Fibroblast of the conjunctiva (primary cell): ENCODE data around the gene AGMO.
"Not testable (repeated sequence)": the region's sequence is repeated elsewhere in the genome, so short reads cannot be mapped to it uniquely, and the experiment has no call there.

Experiments
- DNase-seq: peaks from one replicate; pipeline ENCODE4 v3.0.0-alpha.2; 2010; ENCODE audit warnings: low read depth

The AGMO gene

GRCh38 chr7:15559416-15559928 is 2.3 kb downstream of the AGMO start:
- no peak for DNase-seq

- DNase-seq, result no peak
Observed at GRCh38 chr7:15558756-15559155, 3.1 kb downstream of the AGMO start.

GRCh38 chr7:15557686-15558085 is 4.1 kb downstream of the AGMO start:
- no peak for DNase-seq

GRCh38 chr7:15557186-15557585 is 4.6 kb downstream of the AGMO start:
- no peak for DNase-seq

DNA sequence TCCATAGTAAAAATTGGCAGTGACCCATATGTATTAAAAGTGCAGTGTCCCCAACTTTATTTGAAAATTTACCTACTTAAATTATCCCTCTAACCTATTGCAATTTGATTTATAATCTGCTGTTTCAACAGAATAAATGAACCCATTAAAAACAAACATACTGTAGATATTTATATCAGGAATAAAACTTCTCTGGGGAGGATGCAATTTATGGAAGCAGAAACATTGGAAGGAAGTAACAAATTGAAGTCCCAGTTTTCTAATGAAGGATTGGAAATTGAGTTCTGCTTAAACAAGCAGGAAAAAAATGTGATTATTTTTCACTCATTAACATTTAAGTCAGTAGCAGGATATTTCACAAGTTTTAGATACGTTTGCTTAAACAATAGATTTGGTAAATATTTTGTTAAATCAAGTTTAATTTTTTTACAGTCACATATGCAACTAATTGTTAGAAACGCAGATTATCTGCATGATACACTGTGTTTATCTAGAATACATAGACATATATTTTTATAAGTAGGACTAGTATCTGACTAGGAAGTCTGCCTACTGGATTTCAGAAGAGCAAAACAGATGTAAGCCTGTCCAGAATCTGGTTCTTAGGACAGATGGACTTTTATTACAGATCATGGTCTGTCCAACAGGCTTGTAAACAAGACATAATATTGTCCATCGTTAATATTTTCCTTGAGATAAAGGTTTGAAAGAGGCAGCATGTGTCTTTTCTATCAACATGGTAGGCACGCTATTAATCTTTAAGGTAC is 5.3 kb downstream of the AGMO start:
- DNase-seq, result no peak

GRCh38 chr7:15555381-15555859 is 6.4 kb downstream of the AGMO start:
- no peak for DNase-seq

DNA sequence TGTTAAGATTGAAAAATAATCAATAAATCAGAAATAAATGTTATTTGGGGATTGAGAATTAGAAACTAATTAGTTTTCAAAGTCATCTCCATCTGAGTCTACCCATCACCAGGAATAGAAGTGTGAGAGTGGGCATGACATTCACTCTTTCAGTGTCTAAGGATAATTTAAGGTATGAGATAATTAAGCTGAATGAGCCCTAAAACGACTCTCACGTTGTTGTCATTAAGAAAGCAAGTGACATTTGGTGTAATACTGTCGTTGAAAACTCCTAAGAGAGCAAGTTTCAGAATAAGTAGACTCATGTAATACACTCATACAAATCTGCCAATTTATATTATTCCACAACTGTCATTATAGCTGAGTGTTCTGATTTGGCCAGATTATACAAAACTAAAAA is 7.1 kb downstream of the AGMO start:
- DNase-seq, result no peak

DNA sequence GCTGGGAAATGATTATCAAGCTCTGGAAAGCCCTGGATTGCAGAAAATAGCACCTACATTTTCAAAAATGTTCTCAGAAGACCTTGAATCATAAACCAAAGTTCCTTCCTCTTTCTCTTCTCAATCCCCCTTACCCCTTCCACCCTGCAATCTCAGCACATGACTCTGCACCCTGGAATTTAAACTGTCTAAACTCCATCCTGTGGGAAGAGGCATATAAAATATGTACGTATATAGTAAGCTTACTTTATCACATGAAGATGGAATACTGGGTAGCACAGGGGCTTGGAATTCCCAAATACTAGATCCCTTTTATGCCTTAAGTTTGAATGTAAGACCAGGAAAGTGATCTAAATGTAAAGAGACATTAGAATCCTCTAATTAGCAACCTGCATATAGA is 7.7 kb downstream of the AGMO start:
- no peak for DNase-seq

- not testable (repeated sequence) for DNase-seq
Observed at GRCh38 chr7:15547320-15547719, 14.5 kb downstream of the AGMO start.

GRCh38 chr7:15546272-15546792 is 15.5 kb downstream of the AGMO start:
- DNase-seq, result no peak

GRCh38 chr7:15544050-15544449 is 17.8 kb downstream of the AGMO start:
- DNase-seq, result no peak

GRCh38 chr7:15543256-15543655 is 18.6 kb downstream of the AGMO start:
- DNase-seq, result no peak

GRCh38 chr7:15527648-15528047 is 34.2 kb downstream of the AGMO start:
- no peak for DNase-seq

DNA sequence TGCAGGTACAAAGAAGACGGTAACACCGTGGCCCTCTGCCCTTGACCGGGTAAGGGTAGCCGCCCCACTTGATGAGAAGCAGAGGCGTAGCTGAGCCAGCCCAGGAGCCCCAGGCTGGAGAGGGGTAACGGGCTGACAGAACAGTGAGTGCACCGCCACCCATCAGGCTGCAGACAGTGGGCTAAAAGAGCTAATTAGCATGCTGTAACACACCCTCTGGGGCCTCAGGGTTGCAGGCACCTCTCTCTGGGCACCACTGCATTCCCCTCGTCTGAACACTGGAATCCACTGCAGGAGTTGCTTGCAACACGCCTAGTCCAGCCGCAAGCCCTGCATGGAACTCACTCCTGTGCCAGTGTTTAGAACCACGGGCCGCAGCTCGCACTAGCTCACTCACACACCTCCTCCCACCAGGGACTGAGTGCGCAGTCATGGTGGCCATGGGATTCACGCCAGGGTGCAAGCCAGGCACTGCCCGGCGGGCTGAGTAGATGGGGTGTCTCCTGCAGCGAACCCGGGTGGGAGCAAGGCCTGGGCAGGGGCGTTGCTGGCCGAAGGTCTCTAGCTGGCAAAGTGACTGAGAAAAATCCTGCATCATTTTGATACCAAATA is 36.1 kb downstream of the AGMO start:
- no peak for DNase-seq

GRCh38 chr7:15524077-15524476 is 37.7 kb downstream of the AGMO start:
- DNase-seq, result no peak

- not testable (repeated sequence) for DNase-seq
Observed at GRCh38 chr7:15517865-15518264, 44.0 kb downstream of the AGMO start.

- no peak for DNase-seq
Observed at GRCh38 chr7:15515252-15515651, 46.6 kb downstream of the AGMO start.

DNA sequence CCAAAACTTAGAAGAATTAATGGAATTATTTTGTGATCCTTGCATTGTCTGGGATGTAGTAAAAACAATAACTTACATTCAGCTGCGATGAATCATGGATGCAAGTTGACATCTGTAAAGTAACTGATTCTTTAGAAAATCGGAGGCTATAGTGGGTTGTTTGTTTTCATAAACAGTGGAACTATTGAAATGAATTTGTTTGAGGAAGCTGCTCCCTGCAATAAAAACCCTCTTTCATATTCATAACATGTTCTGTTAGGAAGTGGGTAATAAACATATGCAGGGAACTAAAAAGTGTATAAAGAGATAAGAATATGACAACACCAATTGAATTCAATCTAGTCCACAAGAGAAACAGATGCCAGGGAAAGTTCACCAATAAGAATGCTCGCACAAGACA is 53.6 kb downstream of the AGMO start:
- DNase-seq, result no peak

DNA sequence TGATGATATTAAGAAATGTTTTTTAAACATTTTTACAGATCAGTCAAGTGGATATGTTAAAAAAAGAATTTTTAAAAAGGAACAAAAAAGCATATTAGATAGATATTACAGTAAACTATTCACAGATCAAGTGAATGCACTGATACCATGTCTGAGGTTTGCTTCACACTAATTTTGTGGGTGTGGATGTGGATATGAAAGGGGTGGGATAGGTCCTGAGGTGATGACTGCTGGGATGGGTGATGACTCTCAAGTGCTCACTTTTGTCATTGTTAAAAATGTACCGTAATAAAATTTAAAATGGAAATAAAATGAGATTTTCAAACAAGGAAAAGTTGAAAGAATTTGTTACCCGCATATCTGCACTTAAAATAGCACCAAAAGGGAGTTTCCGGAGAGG is 54.1 kb downstream of the AGMO start:
- DNase-seq, result no peak

GRCh38 chr7:15507171-15507570 is 54.6 kb downstream of the AGMO start:
- no peak for DNase-seq

- no peak for DNase-seq
Observed at GRCh38 chr7:15505761-15506160, 56.1 kb downstream of the AGMO start.

- DNase-seq, result no peak
Observed at GRCh38 chr7:15504351-15504750, 57.5 kb downstream of the AGMO start.

GRCh38 chr7:15503603-15504290 is 58.1 kb downstream of the AGMO start:
- no peak for DNase-seq
